Esophagus squamous epithelium (tissue), 4 donors: ENCODE data around the gene RGS5.

Experiments
- CTCF ChIP-seq, 6 experiments: fragments of 450-650 bp in 4 of 6; fragments of 200-600 bp in 2 of 6; sonication (generic) in 2 of 6; IDR thresholded peaks; one replicate each; pipeline ENCODE4 v1.5.1; 2016 to 2019; ENCODE audit warnings: antibody characterized with exemption in 6 of 6, mild to moderate bottlenecking in 4 of 6, moderate library complexity in 4 of 6
- POLR2A ChIP-seq, 4 donors: fragments of 450-650 bp; IDR thresholded peaks; one replicate each; pipeline ENCODE4 v1.6.1; 2017; ENCODE audit warnings: antibody characterized with exemption in 4 of 4, mild to moderate bottlenecking in 4 of 4, moderate library complexity in 3 of 4

GRCh38 chr1:163187849-163188248 is 14.9 kb downstream of the RGS5 start:
- TF ChIP-seq CTCF (IDR thresholded peaks at IDR 0.05) (no peak), POLR2A (IDR thresholded peaks at IDR 0.05) (no peak)
